GM18951 (cell line): ENCODE measurements around the gene PLA2G4B.

Source experiments
- POLR2A ChIP-seq: IDR thresholded peaks from 4 replicates; pipeline ENCODE4 v1.6.1; 2011; ENCODE audit warnings: mild to moderate bottlenecking; ENCODE audit not compliant: insufficient read length, insufficient read depth; ENCODE audit errors: extremely low read depth
- in situ Hi-C: fragments of 300-500 bp; cut with MboI; formaldehyde crosslinking; loops from one replicate; pipeline ENCODE4 v1.12.0; 2022; ENCODE audit warnings: low sequenced_read_pairs, mixed read lengths, inconsistent platforms; ENCODE audit not compliant: unreplicated experiment

Gene PLA2G4B

GRCh38 chr15:41887893-41888292, 49.2 kb downstream of the PLA2G4B start:
- TF ChIP-seq POLR2A = no peak
- in situ Hi-C loops = no loop called here

- in situ Hi-C loops = no loop called here
- no peak for TF ChIP-seq POLR2A
Measured at GRCh38 chr15:41888662-41889253, 50.1 kb downstream of the PLA2G4B start.

GRCh38 chr15:41890050-41890690, 51.5 kb downstream of the PLA2G4B start:
- TF ChIP-seq POLR2A = no peak
- in situ Hi-C loops = no loop called here

- no peak for TF ChIP-seq POLR2A
- in situ Hi-C loops = no loop called here
Measured at GRCh38 chr15:41891226-41891625, 52.6 kb downstream of the PLA2G4B start.

GRCh38 chr15:41891946-41892345, 53.3 kb downstream of the PLA2G4B start:
- TF ChIP-seq POLR2A = no peak
- in situ Hi-C loops = no loop called here

GRCh38 chr15:41892621-41893421, 54.2 kb downstream of the PLA2G4B start:
- TF ChIP-seq POLR2A = no peak
- in situ Hi-C loops = no loop called here

- in situ Hi-C loops = no loop called here
- TF ChIP-seq POLR2A = no peak
Measured at GRCh38 chr15:41893422-41894250, 55.0 kb downstream of the PLA2G4B start, which contains the start of gene SPTBN5. SPTBN5 (minus strand) TSS chr15:41894053; CDS start chr15:41893497, 556 bp downstream.

GRCh38 chr15:41894251-41894790, 55.7 kb downstream of the PLA2G4B start:
- TF ChIP-seq POLR2A = no peak
- in situ Hi-C loops = no loop called here

- in situ Hi-C loops = no loop called here
- TF ChIP-seq POLR2A = no peak
Measured at GRCh38 chr15:41894791-41895463, 56.3 kb downstream of the PLA2G4B start.

GRCh38 chr15:41895491-41895890, 56.8 kb downstream of the PLA2G4B start:
- in situ Hi-C loops = no loop called here
- no peak for TF ChIP-seq POLR2A

GRCh38 chr15:41895957-41896356, 57.3 kb downstream of the PLA2G4B start:
- in situ Hi-C loops = no loop called here
- TF ChIP-seq POLR2A = no peak

- TF ChIP-seq POLR2A = no peak
- in situ Hi-C loops = no loop called here
Measured at GRCh38 chr15:41896566-41896965, 57.9 kb downstream of the PLA2G4B start.
